ENCODE results near the gene RNLS. TPM values are rescaled to one million over a fixed set of nuclear protein-coding genes. Genes with fewer than 3 reads are reported as not detected.
"Not testable (repeated sequence)": the region's sequence is repeated elsewhere in the genome, so short reads cannot be mapped to it uniquely, and the experiment has no call there.

The RNLS gene
- total and polyA plus RNA-seq, 5 experiments from 2014 or later: 2.2 to 3.8 (median 3.1) TPM

- Mint-ChIP-seq H3K36me3 (no peaks in the 10 kb centered on the region), H3K27ac (no peak overlapping the region), H3K9me3 (no peaks in the 10 kb centered on the region), H3K4me1 (peaks cover 3 to 16% (median 10%) of the 10 kb centered on the region in 4 donors), H3K4me3 (no peak overlapping the region), H3K27me3 (no peaks in the 10 kb centered on the region)
- POLR2A ChIA-PET: no interaction called here
- DNase-seq (no peak), ATAC-seq (no peak)
Measured at GRCh38 chr10:88297103-88297502, 286.0 kb downstream of the RNLS start.

DNA sequence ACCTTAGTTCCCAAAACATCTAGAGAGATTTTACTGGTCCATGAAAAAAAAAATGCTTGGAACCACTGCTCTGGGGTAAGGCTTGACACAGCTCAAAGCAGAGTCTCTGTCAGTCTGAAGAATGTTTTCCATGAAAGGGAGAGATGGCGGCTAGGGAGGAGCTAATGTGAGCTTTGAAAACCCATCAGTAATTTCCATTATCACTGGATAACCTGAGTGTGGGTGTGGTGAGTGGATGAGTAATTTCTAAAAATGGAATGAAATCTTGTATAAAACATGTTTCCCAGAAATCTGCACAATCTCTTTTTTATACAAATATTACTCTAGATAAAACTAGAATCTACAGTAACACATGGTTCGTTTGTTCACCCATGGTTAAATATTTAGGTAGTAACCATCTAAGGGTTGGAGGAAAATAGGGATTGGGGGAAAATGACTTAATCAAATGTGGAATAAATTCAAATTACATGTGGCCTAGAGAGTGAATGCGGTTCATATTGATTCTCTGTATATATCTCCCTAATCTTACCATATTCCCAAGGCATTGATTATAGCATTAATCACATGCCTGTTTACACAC, 289.4 kb downstream of the RNLS start:
- Mint-ChIP-seq H3K27ac (no peak overlapping the region), H3K9me3 (no peaks in the 10 kb centered on the region), H3K36me3 (no peaks in the 10 kb centered on the region), H3K27me3 (no peaks in the 10 kb centered on the region), H3K4me1 (peaks cover 0 to 27% (median 4%) of the 10 kb centered on the region in 4 donors), H3K4me3 (no peak overlapping the region)
- POLR2A ChIA-PET: no interaction called here
- no peak for ATAC-seq
- no peak for DNase-seq

DNA sequence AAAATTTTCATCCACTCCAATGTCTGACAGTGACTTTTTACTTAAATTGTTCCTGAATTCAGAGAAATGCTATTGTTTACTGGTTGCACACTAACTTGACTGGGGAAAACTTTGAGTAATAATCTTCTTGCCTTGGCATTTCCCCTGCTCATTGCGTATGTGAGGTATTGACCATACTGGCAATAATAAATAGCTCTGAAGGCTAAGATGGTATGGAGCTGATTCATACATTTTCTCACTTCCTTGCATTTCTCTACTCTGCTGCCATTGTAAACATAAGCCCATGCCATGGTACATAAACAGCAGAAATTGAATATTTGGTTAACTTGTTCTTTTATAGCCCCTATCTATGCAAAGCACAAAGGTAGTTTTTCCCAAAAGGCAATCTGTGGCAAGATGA, 290.0 kb downstream of the RNLS start:
- POLR2A ChIA-PET: no interaction called here
- Mint-ChIP-seq H3K36me3 (no peaks in the 10 kb centered on the region), H3K27me3 (no peaks in the 10 kb centered on the region), H3K9me3 (no peaks in the 10 kb centered on the region), H3K27ac (no peak overlapping the region), H3K4me1 (peaks cover 0 to 31% (median 4%) of the 10 kb centered on the region in 4 donors), H3K4me3 (no peak overlapping the region)
- ATAC-seq (no peak), DNase-seq (no peak)

- Mint-ChIP-seq H3K27me3 (no peaks in the 10 kb centered on the region), H3K4me1 (peaks cover 0 to 31% (median 4%) of the 10 kb centered on the region in 4 donors), H3K27ac (no peak overlapping the region), H3K9me3 (no peaks in the 10 kb centered on the region), H3K4me3 (no peak overlapping the region), H3K36me3 (no peaks in the 10 kb centered on the region)
- DNase-seq (no peak), ATAC-seq (no peak)
- POLR2A ChIA-PET: no interaction called here
Measured at GRCh38 chr10:88292185-88292514, 291.0 kb downstream of the RNLS start.

DNA sequence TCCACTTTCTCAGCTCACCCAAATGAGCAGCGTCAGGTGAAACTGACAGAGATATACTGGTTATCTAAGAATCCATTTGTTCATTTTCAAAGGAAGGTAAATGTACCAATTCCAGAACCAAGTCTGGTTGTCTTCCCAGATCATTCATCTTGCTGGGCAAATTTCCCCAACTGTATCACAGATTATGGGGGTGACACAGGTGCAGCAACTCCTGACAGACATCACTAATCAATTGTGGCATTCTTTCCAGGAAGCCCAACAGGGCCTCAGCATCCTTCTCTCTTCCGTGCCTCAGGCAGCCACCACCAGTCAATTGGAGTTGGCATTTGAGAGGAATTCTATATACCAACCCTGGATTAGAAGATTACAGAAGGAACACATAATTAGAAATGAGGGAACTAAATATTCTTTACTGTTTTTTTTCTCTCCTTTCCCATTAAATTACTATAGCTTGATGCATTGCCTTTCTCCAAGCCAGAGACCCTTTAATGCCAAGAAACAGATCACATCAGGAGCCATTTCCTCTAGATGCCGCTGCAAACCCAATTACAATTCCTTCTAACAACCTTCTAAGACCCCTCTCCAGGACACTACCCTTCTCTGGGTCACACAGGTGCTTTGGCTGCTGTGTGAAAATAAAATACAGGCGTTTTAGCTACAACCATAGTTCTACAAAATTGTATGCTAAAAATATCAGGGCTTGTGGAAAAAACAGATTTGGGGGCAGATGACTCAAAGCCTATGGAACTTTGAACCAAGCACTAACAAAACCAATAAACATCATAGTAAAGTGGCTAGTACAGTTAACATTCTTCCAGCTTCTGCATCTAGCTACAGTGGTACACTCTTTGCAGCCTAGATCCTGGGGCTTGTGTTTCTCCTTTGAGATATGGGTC, 291.6 kb downstream of the RNLS start:
- POLR2A ChIA-PET: no interaction called here
- H3K36me3 Mint-ChIP-seq: no peaks in the 10 kb centered on the region
- no peak overlapping the region for H3K4me3 Mint-ChIP-seq
- peaks cover 0 to 31% (median 4%) of the 10 kb centered on the region in 4 donors for H3K4me1 Mint-ChIP-seq
- no peaks in the 10 kb centered on the region for H3K27me3 Mint-ChIP-seq
- ATAC-seq (no peak), DNase-seq (no peak)
- H3K27ac Mint-ChIP-seq: peak overlapping the region in 2 of 10 donors; percentile 43 to 44
- no peaks in the 10 kb centered on the region for H3K9me3 Mint-ChIP-seq

- ATAC-seq (no peak), DNase-seq (no peak)
- Mint-ChIP-seq H3K36me3 (no peaks in the 10 kb centered on the region), H3K9me3 (no peaks in the 10 kb centered on the region), H3K4me1 (peaks cover 0 to 35% (median 3%) of the 10 kb centered on the region in 4 donors), H3K27ac (no peak overlapping the region), H3K27me3 (no peaks in the 10 kb centered on the region), H3K4me3 (no peak overlapping the region)
- POLR2A ChIA-PET: no interaction called here
Measured at GRCh38 chr10:88289342-88289741, 293.8 kb downstream of the RNLS start.

- Mint-ChIP-seq H3K27me3 (no peaks in the 10 kb centered on the region), H3K4me3 (no peak overlapping the region), H3K9me3 (no peaks in the 10 kb centered on the region), H3K27ac (no peak overlapping the region), H3K36me3 (no peaks in the 10 kb centered on the region), H3K4me1 (peaks cover 0 to 40% (median 3%) of the 10 kb centered on the region in 4 donors)
- POLR2A ChIA-PET: no interaction called here
- DNase-seq (no peak), ATAC-seq (no peak)
Measured at GRCh38 chr10:88288320-88289059, 294.6 kb downstream of the RNLS start.

- Mint-ChIP-seq H3K27ac (no peak overlapping the region), H3K36me3 (no peaks in the 10 kb centered on the region), H3K4me3 (no peak overlapping the region), H3K27me3 (no peaks in the 10 kb centered on the region), H3K9me3 (no peaks in the 10 kb centered on the region), H3K4me1 (peaks cover 3 to 46% (median 13%) of the 10 kb centered on the region in 4 donors)
- ATAC-seq (no peak), DNase-seq (no peak)
- POLR2A ChIA-PET: no interaction called here
Measured at GRCh38 chr10:88286030-88286429, 297.1 kb downstream of the RNLS start.

DNA sequence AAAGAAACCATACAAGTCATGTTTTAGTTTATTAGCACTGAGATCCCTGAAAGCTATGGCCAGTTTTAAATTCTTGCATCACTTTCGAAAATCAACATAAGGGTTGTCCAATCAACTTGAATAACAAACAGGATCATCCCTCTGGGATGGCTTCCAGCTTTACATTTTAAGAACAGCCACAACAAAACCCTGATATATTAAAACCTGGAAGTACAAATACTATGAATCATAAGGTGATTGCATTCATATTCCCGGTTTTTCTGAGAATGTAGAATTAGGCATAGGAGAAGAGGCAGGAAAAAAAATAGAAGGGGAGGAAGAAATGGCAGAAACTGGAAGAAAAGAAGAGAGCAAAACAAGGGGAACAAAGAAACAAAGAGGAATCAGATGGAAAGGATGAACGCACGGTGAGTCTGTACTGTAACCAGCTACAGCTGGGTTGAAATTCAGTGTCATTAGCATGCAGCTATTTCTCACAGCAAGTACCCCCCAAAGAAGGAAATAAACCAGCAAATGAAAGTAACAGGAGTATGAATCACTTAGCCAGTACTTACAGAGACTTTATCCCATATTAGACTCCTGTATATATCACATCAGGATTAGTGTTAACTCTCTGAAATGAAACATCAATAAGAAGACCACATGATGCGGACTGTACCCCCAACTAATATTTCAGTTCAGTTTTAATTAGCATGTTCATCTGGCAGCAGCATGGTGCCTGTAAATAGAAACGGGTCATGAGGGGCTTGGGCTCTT, 301.3 kb downstream of the RNLS start:
- Mint-ChIP-seq H3K4me1 (peaks cover 17 to 56% (median 39%) of the 10 kb centered on the region in 4 donors), H3K27me3 (no peaks in the 10 kb centered on the region), H3K27ac (peak overlapping the region in 1 of 10 donors; percentile 81), H3K36me3 (no peaks in the 10 kb centered on the region), H3K9me3 (no peaks in the 10 kb centered on the region), H3K4me3 (peak overlapping the region in 2 of 10 donors; percentile 11 to 21)
- POLR2A ChIA-PET: interaction anchor here (0.7 kb wide), 1 partner anchor 378 kb away, joined by 3 read pairs; no protein-coding TSS in a partner anchor
- ATAC-seq (no peak), DNase-seq (no peak)

DNA sequence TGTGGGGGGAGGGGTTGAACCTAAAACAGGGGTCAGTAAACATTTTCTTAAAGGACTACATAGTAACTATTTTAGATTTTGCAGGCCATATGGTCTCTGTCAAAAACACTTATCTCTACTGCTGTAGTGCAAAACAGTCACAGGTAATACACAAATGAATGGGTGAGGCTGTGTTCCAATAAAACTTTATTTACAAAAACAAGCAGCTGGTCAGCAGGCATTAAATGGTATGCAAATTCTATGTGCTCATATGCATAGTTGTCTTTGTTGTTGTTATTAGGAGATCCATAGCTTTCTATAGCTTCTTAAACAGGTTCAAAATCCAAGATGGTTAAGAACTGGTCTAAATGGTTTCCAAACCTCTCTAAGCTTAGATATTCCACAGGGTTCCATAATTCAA, 302.6 kb downstream of the RNLS start:
- Mint-ChIP-seq H3K27ac (no peak overlapping the region), H3K4me1 (peaks cover 17 to 56% (median 39%) of the 10 kb centered on the region in 4 donors), H3K9me3 (no peaks in the 10 kb centered on the region), H3K36me3 (no peaks in the 10 kb centered on the region), H3K4me3 (no peak overlapping the region), H3K27me3 (no peaks in the 10 kb centered on the region)
- POLR2A ChIA-PET: interaction anchor here (0.6 kb wide), 1 partner anchor 14 kb away, joined by 3 read pairs; no protein-coding TSS in a partner anchor
- DNase-seq: no peak
- ATAC-seq: no peak

- Mint-ChIP-seq H3K36me3 (no peaks in the 10 kb centered on the region), H3K27ac (peak overlapping the region in 1 of 10 donors; percentile 8), H3K4me3 (peak overlapping the region in 1 of 10 donors; percentile 4), H3K27me3 (no peaks in the 10 kb centered on the region), H3K4me1 (peaks cover 17 to 51% (median 39%) of the 10 kb centered on the region in 4 donors), H3K9me3 (no peaks in the 10 kb centered on the region)
- DNase-seq (peak in 3 of 10 donors; percentile 1 to 14 (median 14)), ATAC-seq (peak; percentile 39 to 83)
- POLR2A ChIA-PET: interaction anchor here (1.2 kb wide), 1 partner anchor 8 kb away, joined by 3 read pairs; no protein-coding TSS in a partner anchor
Measured at GRCh38 chr10:88278912-88279311, 304.2 kb downstream of the RNLS start.

DNA sequence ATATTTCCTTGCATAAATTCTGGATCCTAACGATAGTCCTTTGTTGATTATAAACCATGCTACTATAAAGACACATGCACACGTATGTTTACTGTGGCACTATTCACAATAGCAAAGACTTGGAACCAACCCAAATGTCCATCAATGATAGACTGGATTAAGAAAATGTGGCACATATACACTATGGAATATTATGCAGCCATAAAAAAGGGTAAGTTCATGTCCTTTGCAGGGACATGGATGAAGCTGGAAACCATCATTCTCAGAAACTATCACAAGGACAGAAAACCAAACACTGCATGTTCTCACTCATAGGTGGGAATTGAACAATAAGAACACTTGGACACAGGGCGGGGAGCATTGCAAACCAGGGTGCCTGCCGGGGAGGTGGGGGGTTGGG, 306.2 kb downstream of the RNLS start:
- POLR2A ChIA-PET, H3K27me3 Mint-ChIP-seq, H3K4me3 Mint-ChIP-seq, H3K27ac Mint-ChIP-seq, ATAC-seq, H3K36me3 Mint-ChIP-seq, H3K9me3 Mint-ChIP-seq, DNase-seq: not testable (repeated sequence)
- peaks cover 17 to 56% (median 37%) of the 10 kb centered on the region in 4 donors for H3K4me1 Mint-ChIP-seq
